Duodenal mucosa (tissue), 2 donors: ENCODE measurements around the gene DDX51.

ENCODE experiments used
- H3K27ac ChIP-seq: one replicate; pipeline ENCODE4 v1.7.0; 2013; ENCODE audit warnings: low read depth, low read length
- H3K27me3 ChIP-seq, 2 donors: one replicate each; pipeline ENCODE4 v1.7.0; 2013; ENCODE audit warnings: low read length in 2 of 2, control low read depth in 1 of 2; ENCODE audit not compliant: insufficient read depth in 2 of 2, control insufficient read depth in 1 of 2
- H3K36me3 ChIP-seq, 2 donors: one replicate each; pipeline ENCODE4 v1.7.0; 2013; ENCODE audit warnings: low read length in 2 of 2, control low read depth in 1 of 2; ENCODE audit not compliant: insufficient read depth in 2 of 2, control insufficient read depth in 1 of 2
- H3K4me1 ChIP-seq, 2 donors: one replicate each; pipeline ENCODE4 v1.7.0; 2013; ENCODE audit warnings: low read length in 2 of 2, control low read depth in 1 of 2; ENCODE audit not compliant: insufficient read depth in 2 of 2, control insufficient read depth in 1 of 2
- H3K4me3 ChIP-seq, 2 donors: one replicate each; pipeline ENCODE4 v1.7.0; 2013; ENCODE audit warnings: low read length in 2 of 2, low read depth in 1 of 2
- H3K9ac ChIP-seq, 2 donors: one replicate each; pipeline ENCODE4 v1.7.0; 2013; ENCODE audit warnings: low read length in 2 of 2, low read depth in 1 of 2
- H3K9me3 ChIP-seq, 2 donors: one replicate each; pipeline ENCODE4 v1.7.0; 2013; ENCODE audit warnings: low read length in 2 of 2, control low read depth in 1 of 2; ENCODE audit not compliant: control insufficient read depth in 1 of 2

The DDX51 gene

GRCh38 chr12:132130690-132131089 is 13.4 kb downstream of the DDX51 start:
- Histone ChIP-seq H3K9me3 (no peaks in the 10 kb centered on the region), H3K36me3 (peaks cover 12 to 28% of the 10 kb centered on the region in 2 donors), H3K27ac (no peak overlapping the region), H3K9ac (no peak overlapping the region), H3K27me3 (no peaks in the 10 kb centered on the region), H3K4me3 (no peak overlapping the region), H3K4me1 (no peaks in the 10 kb centered on the region)

- Histone ChIP-seq H3K4me1 (no peaks in the 10 kb centered on the region), H3K36me3 (peaks cover 13 to 45% of the 10 kb centered on the region in 2 donors), H3K9ac (no peak overlapping the region), H3K4me3 (no peak overlapping the region), H3K27me3 (no peaks in the 10 kb centered on the region), H3K27ac (no peak overlapping the region), H3K9me3 (no peaks in the 10 kb centered on the region)
Observed at GRCh38 chr12:132129007-132129406, 15.1 kb downstream of the DDX51 start.

- no peaks in the 10 kb centered on the region for H3K4me1 ChIP-seq
- H3K36me3 ChIP-seq = peaks cover 13 to 53% of the 10 kb centered on the region in 2 donors
Observed at GRCh38 chr12:132127041-132127440, 17.1 kb downstream of the DDX51 start.

GRCh38 chr12:132125736-132126135 is 18.4 kb downstream of the DDX51 start:
- Histone ChIP-seq H3K27me3 (no peaks in the 10 kb centered on the region), H3K36me3 (peaks cover 13 to 65% of the 10 kb centered on the region in 2 donors), H3K4me1 (no peaks in the 10 kb centered on the region), H3K27ac (no peak overlapping the region), H3K9me3 (no peaks in the 10 kb centered on the region), H3K9ac (no peak overlapping the region), H3K4me3 (no peak overlapping the region)

More at GRCh38 chr12:132127041-132127440, 17.1 kb downstream of the DDX51 start:
- Histone ChIP-seq H3K27ac (no peak overlapping the region), H3K27me3 (no peaks in the 10 kb centered on the region), H3K4me3 (no peak overlapping the region), H3K9ac (no peak overlapping the region), H3K9me3 (no peaks in the 10 kb centered on the region)

- Histone ChIP-seq H3K4me3 (no peak overlapping the region), H3K27ac (no peak overlapping the region), H3K4me1 (no peaks in the 10 kb centered on the region), H3K9me3 (no peaks in the 10 kb centered on the region), H3K36me3 (peaks cover 13 to 71% of the 10 kb centered on the region in 2 donors), H3K9ac (no peak overlapping the region), H3K27me3 (no peaks in the 10 kb centered on the region)
Observed at GRCh38 chr12:132124766-132125425, 19.2 kb downstream of the DDX51 start.

- no peak overlapping the region for H3K4me3 ChIP-seq
- H3K36me3 ChIP-seq = peaks cover 13 to 73% of the 10 kb centered on the region in 2 donors
Observed at GRCh38 chr12:132123970-132124765, 20.0 kb downstream of the DDX51 start.

GRCh38 chr12:132121283-132121682 is 22.8 kb downstream of the DDX51 start:
- H3K36me3 ChIP-seq = peaks cover 3 to 61% of the 10 kb centered on the region in 2 donors
- no peaks in the 10 kb centered on the region for H3K27me3 ChIP-seq
- no peak overlapping the region for H3K27ac ChIP-seq
- no peak overlapping the region for H3K9ac ChIP-seq
- H3K4me3 ChIP-seq = no peak overlapping the region
- H3K9me3 ChIP-seq = no peaks in the 10 kb centered on the region
- no peaks in the 10 kb centered on the region for H3K4me1 ChIP-seq

More at GRCh38 chr12:132123970-132124765, 20.0 kb downstream of the DDX51 start:
- Histone ChIP-seq H3K27ac (no peak overlapping the region), H3K9ac (no peak overlapping the region), H3K27me3 (no peaks in the 10 kb centered on the region), H3K9me3 (no peaks in the 10 kb centered on the region), H3K4me1 (no peaks in the 10 kb centered on the region)

- H3K27me3 ChIP-seq = no peaks in the 10 kb centered on the region
- no peak overlapping the region for H3K4me3 ChIP-seq
- no peaks in the 10 kb centered on the region for H3K4me1 ChIP-seq
- H3K27ac ChIP-seq = no peak overlapping the region
- no peaks in the 10 kb centered on the region for H3K9me3 ChIP-seq
- peaks cover 4 to 60% of the 10 kb centered on the region in 2 donors for H3K36me3 ChIP-seq
- no peak overlapping the region for H3K9ac ChIP-seq
Observed at GRCh38 chr12:132118876-132119275, 25.2 kb downstream of the DDX51 start.

GRCh38 chr12:132117558-132117875 is 26.6 kb downstream of the DDX51 start:
- no peak overlapping the region for H3K9ac ChIP-seq
- no peak overlapping the region for H3K27ac ChIP-seq
- H3K4me1 ChIP-seq = no peaks in the 10 kb centered on the region
- peaks cover 7 to 66% of the 10 kb centered on the region in 2 donors for H3K36me3 ChIP-seq
- H3K4me3 ChIP-seq = no peak overlapping the region
- no peaks in the 10 kb centered on the region for H3K9me3 ChIP-seq
- H3K27me3 ChIP-seq = no peaks in the 10 kb centered on the region

GRCh38 chr12:132116709-132117557 is 27.2 kb downstream of the DDX51 start:
- no peaks in the 10 kb centered on the region for H3K27me3 ChIP-seq
- no peak overlapping the region for H3K9ac ChIP-seq
- H3K27ac ChIP-seq = no peak overlapping the region
- no peaks in the 10 kb centered on the region for H3K9me3 ChIP-seq
- peaks cover 7 to 60% of the 10 kb centered on the region in 2 donors for H3K36me3 ChIP-seq
- H3K4me3 ChIP-seq = no peak overlapping the region
- H3K4me1 ChIP-seq = no peaks in the 10 kb centered on the region
